Adrenal gland (tissue), 5 donors: Measurements from ENCODE around the gene PLAC8L1.

Source experiments
- CTCF ChIP-seq, 6 experiments: fragments of 450-650 bp in 4 of 6; fragments of 200-600 bp in 2 of 6; sonication (generic) in 1 of 6; IDR thresholded peaks; 1 replicate in 5 of 6; 2 replicates in 1 of 6; pipeline versions ENCODE4 v1.5.1 to v1.8.0; 2016 to 2021; ENCODE audit warnings: antibody characterized with exemption in 6 of 6, mild to moderate bottlenecking in 2 of 6, moderate library complexity in 1 of 6
- POLR2A ChIP-seq, 2 donors: fragments of 450-650 bp; IDR thresholded peaks; one replicate each; pipeline ENCODE4 v1.6.1; 2017; ENCODE audit warnings: antibody characterized with exemption in 2 of 2, mild to moderate bottlenecking in 2 of 2, moderate library complexity in 1 of 2
- donor health status: DM: no; HTN: no; CAD: no.

- TF ChIP-seq POLR2A (IDR thresholded peaks at IDR 0.05) (no peak), CTCF (IDR thresholded peaks at IDR 0.05) (no peak)
Measured at GRCh38 chr5:146151970-146152369, 46.6 kb upstream of the PLAC8L1 start.
